ENCODE measurements around the gene GPR78.

Gene GPR78

GRCh38 chr4:8546766-8547107 lies 33.5 kb upstream of the GPR78 start:
- no peak for DNase-seq (ENCODE audit: low read depth in 2 of 2)

GRCh38 chr4:8547108-8547911 lies 32.9 kb upstream of the GPR78 start:
- DNase-seq (ENCODE audit: low read depth in 2 of 2), result peak in 1 of 2 donors; percentile 2

- no peak for DNase-seq (ENCODE audit: low read depth in 2 of 2)
Measured at GRCh38 chr4:8547912-8548730, 32.1 kb upstream of the GPR78 start.

GRCh38 chr4:8548731-8549351 lies 31.4 kb upstream of the GPR78 start:
- DNase-seq (ENCODE audit: low read depth in 2 of 2), result no peak

GRCh38 chr4:8549352-8549931 lies 30.8 kb upstream of the GPR78 start:
- no peak for DNase-seq (ENCODE audit: low read depth in 2 of 2)

GRCh38 chr4:8550691-8551090 lies 29.5 kb upstream of the GPR78 start:
- DNase-seq (ENCODE audit: low read depth in 2 of 2), result no peak

GRCh38 chr4:8552024-8552423 lies 28.2 kb upstream of the GPR78 start:
- no peak for DNase-seq (ENCODE audit: low read depth in 2 of 2)

- no peak for DNase-seq (ENCODE audit: low read depth in 2 of 2)
Measured at GRCh38 chr4:8552581-8553205, 27.5 kb upstream of the GPR78 start.

- DNase-seq (ENCODE audit: low read depth in 2 of 2), result no peak
Measured at GRCh38 chr4:8553216-8553615, 27.0 kb upstream of the GPR78 start.

GRCh38 chr4:8553991-8554405 lies 26.2 kb upstream of the GPR78 start:
- DNase-seq (ENCODE audit: low read depth in 2 of 2), result no peak

GRCh38 chr4:8554555-8555100 lies 25.6 kb upstream of the GPR78 start:
- no peak for DNase-seq (ENCODE audit: low read depth in 2 of 2)

- no peak for DNase-seq (ENCODE audit: low read depth in 2 of 2)
Measured at GRCh38 chr4:8555716-8556115, 24.5 kb upstream of the GPR78 start.

- DNase-seq (ENCODE audit: low read depth in 2 of 2), result no peak
Measured at GRCh38 chr4:8556341-8557150, 23.6 kb upstream of the GPR78 start.

GRCh38 chr4:8557151-8558076 lies 22.8 kb upstream of the GPR78 start:
- DNase-seq (ENCODE audit: low read depth in 2 of 2), result no peak

GRCh38 chr4:8558080-8558960 lies 21.9 kb upstream of the GPR78 start:
- no peak for DNase-seq (ENCODE audit: low read depth in 2 of 2)

- DNase-seq (ENCODE audit: low read depth in 2 of 2), result no peak
Measured at GRCh38 chr4:8559011-8559410, 21.2 kb upstream of the GPR78 start.

- no peak for DNase-seq (ENCODE audit: low read depth in 2 of 2)
Measured at GRCh38 chr4:8559524-8560264, 20.5 kb upstream of the GPR78 start.

All from stimulated activated CD4-positive, alpha-beta T cell treated with anti-CD3 and anti-CD28 coated beads, Interleukin-15, amount 100 ng/mL, for 48 hours (primary cell).